ENCODE data around the gene RAB4A. TPM values are rescaled to one million over a fixed set of nuclear protein-coding genes. Genes with fewer than 3 reads are reported as not detected.

Gene RAB4A
- total RNA-seq, 2 donors from 2014 or later = 24.5 to 32.8 TPM

- no peaks in the 10 kb centered on the region for H3K27me3 Mint-ChIP-seq
- peak overlapping the region; percentile 78 to 94 for H3K27ac Mint-ChIP-seq
- peaks cover 22 to 34% of the 10 kb centered on the region in 2 donors for H3K4me1 Mint-ChIP-seq (ENCODE audit: low read depth in 2 of 2)
- peak overlapping the region; percentile 95 for H3K4me3 Mint-ChIP-seq
- ATAC-seq (peak; percentile 72 to 78), DNase-seq (ENCODE audit: low spot score) (no peak)
- H3K9me3 Mint-ChIP-seq = no peaks in the 10 kb centered on the region
- H3K36me3 Mint-ChIP-seq = peaks cover 7% of the 10 kb centered on the region
Observed at GRCh38 chr1:229271448-229272159, 693 bp downstream of the RAB4A start.

DNA sequence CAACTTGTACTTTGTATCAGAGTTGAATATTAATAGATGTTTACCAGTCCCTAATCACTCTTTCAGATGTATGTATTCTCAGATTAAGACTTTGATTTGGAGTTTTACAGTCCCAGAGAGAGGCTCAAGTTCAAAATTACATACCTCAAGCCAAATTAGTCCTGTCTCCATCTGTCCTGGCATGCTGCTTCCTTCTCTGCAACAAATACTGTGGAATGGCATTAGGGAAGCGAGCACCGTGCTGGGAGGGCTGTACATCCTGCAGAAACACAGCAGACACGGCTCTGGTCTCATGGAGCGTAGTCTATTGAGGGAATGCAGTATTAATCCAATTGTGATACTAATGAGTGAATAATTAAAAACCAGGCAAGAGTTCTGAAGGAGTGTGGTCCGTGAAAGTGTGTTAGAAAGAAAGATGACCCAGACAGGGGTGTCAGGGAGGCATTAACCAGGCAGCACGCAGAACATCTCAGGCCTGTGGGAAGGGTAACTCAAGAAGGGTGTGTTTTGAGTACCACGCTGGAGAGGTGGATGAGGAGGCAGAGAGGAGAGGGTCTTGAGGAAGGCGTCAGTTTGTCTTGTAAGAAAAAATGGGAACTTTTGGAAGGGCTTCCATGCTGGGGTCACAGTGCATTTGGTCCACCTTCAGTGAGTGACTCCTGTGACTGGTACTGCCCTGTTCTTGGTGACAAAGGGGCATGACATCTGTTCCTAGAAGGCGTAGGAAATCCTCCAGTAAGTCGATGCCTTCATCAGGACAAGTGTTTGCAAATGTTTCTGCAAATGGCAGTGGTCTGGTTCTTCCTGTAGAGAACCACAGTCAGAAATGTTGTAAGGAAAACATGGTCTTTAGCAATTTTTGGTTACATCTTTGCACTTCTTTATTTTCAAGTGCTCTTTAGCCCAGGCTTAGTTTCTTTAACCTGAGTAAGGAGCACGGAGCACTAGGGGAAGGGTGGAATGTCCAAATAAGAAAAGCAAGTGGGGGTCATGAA, 1.6 kb downstream of the RAB4A start:
- Mint-ChIP-seq H3K4me3 (peak overlapping the region; percentile 95), H3K27ac (peak overlapping the region; percentile 78 to 94), H3K4me1 (ENCODE audit: low read depth in 2 of 2) (peaks cover 20 to 29% of the 10 kb centered on the region in 2 donors), H3K9me3 (no peaks in the 10 kb centered on the region), H3K36me3 (peaks cover 7% of the 10 kb centered on the region), H3K27me3 (no peaks in the 10 kb centered on the region)
- no peak for ATAC-seq
- DNase-seq (ENCODE audit: low spot score) = no peak

GRCh38 chr1:229273507-229274232, 2.8 kb downstream of the RAB4A start:
- Mint-ChIP-seq H3K27me3 (no peaks in the 10 kb centered on the region), H3K9me3 (no peaks in the 10 kb centered on the region), H3K36me3 (peaks cover 7% of the 10 kb centered on the region), H3K4me3 (no peak overlapping the region), H3K4me1 (ENCODE audit: low read depth in 2 of 2) (peaks cover 20 to 29% of the 10 kb centered on the region in 2 donors), H3K27ac (no peak overlapping the region)
- DNase-seq (ENCODE audit: low spot score) (no peak), ATAC-seq (no peak)

GRCh38 chr1:229275005-229275404, 4.1 kb downstream of the RAB4A start:
- Mint-ChIP-seq H3K4me1 (ENCODE audit: low read depth in 2 of 2) (peaks cover 20 to 33% of the 10 kb centered on the region in 2 donors), H3K36me3 (peaks cover 7% of the 10 kb centered on the region), H3K27ac (no peak overlapping the region), H3K9me3 (no peaks in the 10 kb centered on the region), H3K4me3 (no peak overlapping the region), H3K27me3 (no peaks in the 10 kb centered on the region)
- ATAC-seq (no peak), DNase-seq (ENCODE audit: low spot score) (no peak)

- Mint-ChIP-seq H3K9me3 (no peaks in the 10 kb centered on the region), H3K36me3 (peaks cover 8% of the 10 kb centered on the region), H3K27ac (no peak overlapping the region), H3K4me3 (no peak overlapping the region), H3K27me3 (no peaks in the 10 kb centered on the region), H3K4me1 (ENCODE audit: low read depth in 2 of 2) (peaks cover 23 to 47% of the 10 kb centered on the region in 2 donors)
- ATAC-seq (no peak), DNase-seq (ENCODE audit: low spot score) (no peak)
Observed at GRCh38 chr1:229278120-229278741, 7.3 kb downstream of the RAB4A start.

GRCh38 chr1:229279242-229279641, 8.3 kb downstream of the RAB4A start:
- Mint-ChIP-seq H3K4me3 (no peak overlapping the region), H3K9me3 (no peaks in the 10 kb centered on the region), H3K27me3 (no peaks in the 10 kb centered on the region), H3K4me1 (ENCODE audit: low read depth in 2 of 2) (peaks cover 23 to 47% of the 10 kb centered on the region in 2 donors), H3K36me3 (peaks cover 8% of the 10 kb centered on the region), H3K27ac (no peak overlapping the region)
- DNase-seq (ENCODE audit: low spot score) (no peak), ATAC-seq (no peak)

- no peak for ATAC-seq
- Mint-ChIP-seq H3K27me3 (no peaks in the 10 kb centered on the region), H3K9me3 (no peaks in the 10 kb centered on the region)
Observed at GRCh38 chr1:229280037-229280828, 9.3 kb downstream of the RAB4A start.

GRCh38 chr1:229280921-229281320, 10.0 kb downstream of the RAB4A start:
- H3K4me1 Mint-ChIP-seq (ENCODE audit: low read depth in 2 of 2) = peaks cover 24 to 49% of the 10 kb centered on the region in 2 donors
- DNase-seq (ENCODE audit: low spot score) = no peak
- H3K4me3 Mint-ChIP-seq = peak overlapping the region; percentile 14
- H3K9me3 Mint-ChIP-seq = no peaks in the 10 kb centered on the region
- peak in 1 of 2 donors; percentile 87 for ATAC-seq
- no peaks in the 10 kb centered on the region for H3K27me3 Mint-ChIP-seq
- H3K36me3 Mint-ChIP-seq = peaks cover 8% of the 10 kb centered on the region
- H3K27ac Mint-ChIP-seq = peak overlapping the region in 1 of 2 donors; percentile 10

More at GRCh38 chr1:229280037-229280828, 9.3 kb downstream of the RAB4A start:
- no peak for DNase-seq (ENCODE audit: low spot score)
- Mint-ChIP-seq H3K4me3 (no peak overlapping the region), H3K4me1 (ENCODE audit: low read depth in 2 of 2) (peaks cover 21 to 46% of the 10 kb centered on the region in 2 donors), H3K36me3 (peaks cover 8% of the 10 kb centered on the region), H3K27ac (peak overlapping the region in 1 of 2 donors; percentile 10)

DNA sequence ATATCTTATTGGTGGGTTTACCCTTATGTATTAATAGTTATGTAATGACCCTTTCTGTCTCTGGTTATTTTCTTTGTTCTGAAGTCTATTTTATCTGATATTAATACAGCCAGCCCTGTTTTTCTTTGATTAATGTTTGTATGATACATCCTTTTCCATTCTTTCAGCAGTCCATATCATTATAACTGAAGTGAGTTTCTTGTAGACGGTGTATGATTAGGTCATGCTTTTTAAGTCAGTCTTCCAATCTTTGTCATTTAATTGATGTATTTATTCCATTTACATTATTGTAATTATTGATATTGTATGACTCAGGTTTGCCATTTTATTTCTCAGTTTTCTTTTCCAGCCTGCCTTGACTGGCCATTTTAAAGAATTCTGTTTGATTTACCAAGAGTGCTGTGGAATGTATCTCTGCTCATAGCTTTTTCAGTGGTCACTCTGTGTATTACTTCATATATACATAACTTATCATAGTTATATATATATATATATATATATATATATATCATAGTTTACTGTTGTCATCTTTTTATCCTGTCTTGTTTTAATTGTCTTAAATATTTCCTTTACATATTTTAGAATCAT, 10.5 kb downstream of the RAB4A start:
- H3K4me1 Mint-ChIP-seq (ENCODE audit: low read depth in 2 of 2) = peaks cover 26 to 53% of the 10 kb centered on the region in 2 donors
- DNase-seq (ENCODE audit: low spot score) = no peak

DNA sequence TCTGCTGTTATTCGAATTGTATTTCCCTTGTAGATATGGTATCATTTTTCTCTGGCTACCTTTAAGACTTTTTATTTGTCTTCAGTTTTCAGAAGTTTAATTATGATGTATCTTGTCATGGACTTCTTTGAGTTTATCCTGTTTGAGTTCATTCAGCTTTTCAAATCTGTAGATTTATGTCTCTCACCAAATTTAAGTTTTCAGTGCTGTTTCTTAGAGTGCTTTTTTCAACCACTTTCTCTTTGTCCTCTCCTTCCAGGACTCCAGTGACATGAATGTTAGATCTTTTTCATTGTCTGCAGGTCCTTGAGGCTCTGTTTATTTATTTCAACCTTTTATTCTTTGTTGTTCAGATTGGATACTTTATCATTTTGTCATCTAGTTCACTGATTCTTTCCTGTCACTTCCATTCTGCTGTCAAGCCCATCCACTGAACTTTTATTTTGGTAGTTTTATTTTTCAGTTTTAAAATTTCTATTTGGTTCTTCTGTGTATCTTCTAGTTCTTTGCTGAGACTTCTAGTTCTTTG, 11.4 kb downstream of the RAB4A start:
- no peaks in the 10 kb centered on the region for H3K27me3 Mint-ChIP-seq
- peaks cover 8% of the 10 kb centered on the region for H3K36me3 Mint-ChIP-seq
- H3K4me1 Mint-ChIP-seq (ENCODE audit: low read depth in 2 of 2) = peaks cover 33 to 62% of the 10 kb centered on the region in 2 donors
- no peaks in the 10 kb centered on the region for H3K9me3 Mint-ChIP-seq
- peak overlapping the region; percentile 2 for H3K4me3 Mint-ChIP-seq
- H3K27ac Mint-ChIP-seq = peak overlapping the region in 1 of 2 donors; percentile 74
- no peak for ATAC-seq
- DNase-seq (ENCODE audit: low spot score) = no peak

More for the DNA sequence above, 10.5 kb downstream of the RAB4A start:
- peaks cover 8% of the 10 kb centered on the region for H3K36me3 Mint-ChIP-seq
- peak overlapping the region in 1 of 2 donors; percentile 10 for H3K27ac Mint-ChIP-seq
- H3K27me3 Mint-ChIP-seq = no peaks in the 10 kb centered on the region
- peak overlapping the region; percentile 14 for H3K4me3 Mint-ChIP-seq
- H3K9me3 Mint-ChIP-seq = no peaks in the 10 kb centered on the region
- no peak for ATAC-seq

GRCh38 chr1:229283183-229283611, 12.3 kb downstream of the RAB4A start:
- Mint-ChIP-seq H3K9me3 (no peaks in the 10 kb centered on the region), H3K27ac (peak overlapping the region in 1 of 2 donors; percentile 74), H3K36me3 (peaks cover 8% of the 10 kb centered on the region), H3K4me1 (ENCODE audit: low read depth in 2 of 2) (peaks cover 36 to 70% of the 10 kb centered on the region in 2 donors), H3K27me3 (no peaks in the 10 kb centered on the region), H3K4me3 (no peak overlapping the region)
- ATAC-seq (no peak), DNase-seq (ENCODE audit: low spot score) (no peak)

DNA sequence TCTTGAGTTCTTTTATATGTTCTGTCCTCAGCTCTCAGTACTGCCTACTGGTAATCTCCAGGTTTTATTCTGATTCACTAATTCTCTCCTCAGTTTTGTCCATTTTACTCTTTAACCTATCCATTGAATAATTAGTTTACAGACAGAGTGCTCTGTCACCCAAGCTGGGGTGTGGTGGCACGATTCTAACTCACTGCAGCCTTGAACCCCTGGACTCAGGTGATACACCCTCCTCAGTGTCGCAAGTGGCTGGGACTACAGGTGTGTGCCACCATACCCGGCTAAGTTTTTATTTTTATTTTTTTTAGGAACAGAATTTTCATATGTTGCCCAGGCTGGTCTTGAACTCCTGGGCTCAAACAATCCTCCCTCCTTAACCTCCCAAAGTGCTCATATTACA, 14.0 kb downstream of the RAB4A start:
- H3K9me3 Mint-ChIP-seq = no peaks in the 10 kb centered on the region
- peak overlapping the region; percentile 24 to 29 for H3K27ac Mint-ChIP-seq
- peak overlapping the region; percentile 55 for H3K4me3 Mint-ChIP-seq
- H3K4me1 Mint-ChIP-seq (ENCODE audit: low read depth in 2 of 2) = peaks cover 36 to 72% of the 10 kb centered on the region in 2 donors
- H3K36me3 Mint-ChIP-seq = peaks cover 8% of the 10 kb centered on the region
- no peaks in the 10 kb centered on the region for H3K27me3 Mint-ChIP-seq
- ATAC-seq = no peak
- no peak for DNase-seq (ENCODE audit: low spot score)
